WTC11 (cell line): ENCODE measurements around the gene ST6GALNAC3.

Experiments used
- CREB1 ChIP-seq: sonication (generic); formaldehyde crosslinking; IDR thresholded peaks from 2 replicates; pipeline ENCODE4 v1.8.0; 2023; ENCODE audit warnings: mild to moderate bottlenecking, missing genetic modification reagents
- ELF4 ChIP-seq: sonication (generic); formaldehyde crosslinking; IDR thresholded peaks from 2 replicates; pipeline ENCODE4 v1.8.1; 2022; ENCODE audit warnings: low read depth, mild to moderate bottlenecking, moderate library complexity, missing genetic modification reagents
- FOXJ3 ChIP-seq: sonication (generic); formaldehyde crosslinking; IDR thresholded peaks from 2 replicates; pipeline ENCODE4 v1.9.0; 2021; ENCODE audit warnings: missing genetic modification reagents, mild to moderate bottlenecking, borderline replicate concordance
- TF ChIP-seq, protein P1 (sequence below): fragments of 200-600 bp; IDR thresholded peaks from 2 replicates; pipeline ENCODE4 v1.8.0; 2022; ENCODE audit warnings: antibody characterized with exemption
- TF ChIP-seq, protein P2 (sequence below): sonication (generic); formaldehyde crosslinking; IDR thresholded peaks from 2 replicates; pipeline ENCODE4 v1.8.0; 2022; ENCODE audit warnings: mild to moderate bottlenecking, missing genetic modification reagents

DNA sequence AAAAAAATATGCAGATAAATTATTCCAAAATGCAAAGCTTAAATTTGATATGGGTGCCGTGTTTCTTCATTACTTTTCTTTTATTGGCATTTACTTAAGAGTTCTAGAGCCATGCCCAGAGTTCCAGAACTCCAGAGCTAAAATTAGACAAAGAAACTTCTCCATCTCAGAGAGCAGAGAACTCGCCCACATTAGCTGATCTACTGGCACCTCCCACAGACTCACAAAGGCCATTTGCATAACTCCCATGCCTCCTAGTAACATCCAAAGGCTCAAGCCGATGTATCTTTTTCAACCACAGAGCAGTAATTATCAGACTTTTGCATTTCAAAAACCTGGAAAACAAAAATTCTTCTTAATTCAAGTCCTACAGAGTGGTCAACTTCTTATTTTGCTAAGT lies 468.9 kb downstream of the ST6GALNAC3 start:
- TF ChIP-seq, protein P1, sequence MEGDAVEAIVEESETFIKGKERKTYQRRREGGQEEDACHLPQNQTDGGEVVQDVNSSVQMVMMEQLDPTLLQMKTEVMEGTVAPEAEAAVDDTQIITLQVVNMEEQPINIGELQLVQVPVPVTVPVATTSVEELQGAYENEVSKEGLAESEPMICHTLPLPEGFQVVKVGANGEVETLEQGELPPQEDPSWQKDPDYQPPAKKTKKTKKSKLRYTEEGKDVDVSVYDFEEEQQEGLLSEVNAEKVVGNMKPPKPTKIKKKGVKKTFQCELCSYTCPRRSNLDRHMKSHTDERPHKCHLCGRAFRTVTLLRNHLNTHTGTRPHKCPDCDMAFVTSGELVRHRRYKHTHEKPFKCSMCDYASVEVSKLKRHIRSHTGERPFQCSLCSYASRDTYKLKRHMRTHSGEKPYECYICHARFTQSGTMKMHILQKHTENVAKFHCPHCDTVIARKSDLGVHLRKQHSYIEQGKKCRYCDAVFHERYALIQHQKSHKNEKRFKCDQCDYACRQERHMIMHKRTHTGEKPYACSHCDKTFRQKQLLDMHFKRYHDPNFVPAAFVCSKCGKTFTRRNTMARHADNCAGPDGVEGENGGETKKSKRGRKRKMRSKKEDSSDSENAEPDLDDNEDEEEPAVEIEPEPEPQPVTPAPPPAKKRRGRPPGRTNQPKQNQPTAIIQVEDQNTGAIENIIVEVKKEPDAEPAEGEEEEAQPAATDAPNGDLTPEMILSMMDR: no peak
- TF ChIP-seq FOXJ3 (CRISPR knock-in tag) (no peak), ELF4 (CRISPR knock-in tag) (no peak), CREB1 (CRISPR knock-in tag) (no peak)
- TF ChIP-seq, protein P2, sequence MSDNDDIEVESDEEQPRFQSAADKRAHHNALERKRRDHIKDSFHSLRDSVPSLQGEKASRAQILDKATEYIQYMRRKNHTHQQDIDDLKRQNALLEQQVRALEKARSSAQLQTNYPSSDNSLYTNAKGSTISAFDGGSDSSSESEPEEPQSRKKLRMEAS: no peak
